BLaER1 (cell line): ENCODE data around the gene ADAMTS8.

Experiments
- H3K27ac ChIP-seq: shearing (Covaris generic); formaldehyde crosslinking; 2 replicates; pipeline ENCODE4 v1.8.1; 2022
- H3K27me3 ChIP-seq: shearing (Covaris generic); formaldehyde crosslinking; 2 replicates; pipeline ENCODE4 v1.8.1; 2022
- H3K36me3 ChIP-seq: shearing (Covaris generic); formaldehyde crosslinking; 2 replicates; pipeline ENCODE4 v1.8.1; 2022
- H3K4me1 ChIP-seq: shearing (Covaris generic); formaldehyde crosslinking; 2 replicates; pipeline ENCODE4 v1.8.1; 2022
- H3K4me2 ChIP-seq: shearing (Covaris generic); formaldehyde crosslinking; 2 replicates; pipeline ENCODE4 v1.8.1; 2022
- H3K4me3 ChIP-seq: shearing (Covaris generic); formaldehyde crosslinking; 2 replicates; pipeline ENCODE4 v1.8.1; 2022
- H3K9ac ChIP-seq: shearing (Covaris generic); formaldehyde crosslinking; 2 replicates; pipeline ENCODE4 v1.8.1; 2022
- H3K9me3 ChIP-seq: shearing (Covaris generic); formaldehyde crosslinking; 2 replicates; pipeline ENCODE4 v1.8.1; 2022
- H4K20me1 ChIP-seq: shearing (Covaris generic); formaldehyde crosslinking; 2 replicates; pipeline ENCODE4 v1.8.1; 2022
- Cebpa-rat ChIP-seq: shearing (Covaris generic); IDR thresholded peaks from 2 replicates; pipeline ENCODE4 v1.8.1; 2022

The ADAMTS8 gene

GRCh38 chr11:130472434-130472961 is 44.1 kb upstream of the ADAMTS8 start:
- Histone ChIP-seq H3K4me3 (no peak overlapping the region), H3K36me3 (no peaks in the 10 kb centered on the region), H3K9me3 (no peaks in the 10 kb centered on the region), H3K27me3 (no peaks in the 10 kb centered on the region), H3K27ac (no peak overlapping the region), H4K20me1 (no peaks in the 10 kb centered on the region), H3K9ac (no peak overlapping the region), H3K4me2 (no peak overlapping the region), H3K4me1 (no peaks in the 10 kb centered on the region)
- TF ChIP-seq Cebpa-rat: no peak

- Histone ChIP-seq H3K4me2 (no peak overlapping the region), H3K9ac (no peak overlapping the region), H3K27ac (no peak overlapping the region), H3K36me3 (no peaks in the 10 kb centered on the region), H3K9me3 (no peaks in the 10 kb centered on the region), H3K27me3 (no peaks in the 10 kb centered on the region), H3K4me1 (no peaks in the 10 kb centered on the region), H3K4me3 (no peak overlapping the region), H4K20me1 (no peaks in the 10 kb centered on the region)
- no peak for TF ChIP-seq Cebpa-rat
Observed at GRCh38 chr11:130471731-130472433, 43.5 kb upstream of the ADAMTS8 start.

GRCh38 chr11:130470832-130471706 is 42.7 kb upstream of the ADAMTS8 start:
- Histone ChIP-seq H3K36me3 (no peaks in the 10 kb centered on the region), H3K4me1 (no peaks in the 10 kb centered on the region), H3K9me3 (no peaks in the 10 kb centered on the region), H3K27me3 (no peaks in the 10 kb centered on the region), H4K20me1 (no peaks in the 10 kb centered on the region), H3K27ac (no peak overlapping the region), H3K9ac (no peak overlapping the region), H3K4me2 (no peak overlapping the region), H3K4me3 (no peak overlapping the region)
- no peak for TF ChIP-seq Cebpa-rat

GRCh38 chr11:130469181-130469580 is 40.8 kb upstream of the ADAMTS8 start:
- Histone ChIP-seq H3K27me3 (no peaks in the 10 kb centered on the region), H3K4me1 (no peaks in the 10 kb centered on the region), H3K36me3 (no peaks in the 10 kb centered on the region), H3K9me3 (no peaks in the 10 kb centered on the region), H3K9ac (no peak overlapping the region), H3K4me2 (no peak overlapping the region), H3K4me3 (no peak overlapping the region), H4K20me1 (no peaks in the 10 kb centered on the region), H3K27ac (no peak overlapping the region)
- no peak for TF ChIP-seq Cebpa-rat

GRCh38 chr11:130467116-130467900 is 38.9 kb upstream of the ADAMTS8 start:
- H3K4me1 ChIP-seq: no peaks in the 10 kb centered on the region
- TF ChIP-seq Cebpa-rat: no peak
- H3K4me2 ChIP-seq: no peak overlapping the region
- H4K20me1 ChIP-seq: no peaks in the 10 kb centered on the region
- H3K27me3 ChIP-seq: no peaks in the 10 kb centered on the region
- H3K36me3 ChIP-seq: no peaks in the 10 kb centered on the region
- no peak overlapping the region for H3K4me3 ChIP-seq
- no peak overlapping the region for H3K27ac ChIP-seq
- no peak overlapping the region for H3K9ac ChIP-seq
- no peaks in the 10 kb centered on the region for H3K9me3 ChIP-seq

GRCh38 chr11:130465263-130465662 is 36.9 kb upstream of the ADAMTS8 start:
- no peaks in the 10 kb centered on the region for H3K9me3 ChIP-seq
- peaks cover 14% of the 10 kb centered on the region for H3K4me1 ChIP-seq
- H3K27ac ChIP-seq: no peak overlapping the region
- TF ChIP-seq Cebpa-rat: no peak
- no peaks in the 10 kb centered on the region for H4K20me1 ChIP-seq
- no peak overlapping the region for H3K4me2 ChIP-seq
- no peak overlapping the region for H3K4me3 ChIP-seq
- no peaks in the 10 kb centered on the region for H3K36me3 ChIP-seq
- no peaks in the 10 kb centered on the region for H3K27me3 ChIP-seq
- no peak overlapping the region for H3K9ac ChIP-seq

GRCh38 chr11:130464291-130464812 is 35.9 kb upstream of the ADAMTS8 start:
- no peak for TF ChIP-seq Cebpa-rat
- Histone ChIP-seq H3K36me3 (no peaks in the 10 kb centered on the region), H3K9ac (no peak overlapping the region), H4K20me1 (no peaks in the 10 kb centered on the region), H3K9me3 (no peaks in the 10 kb centered on the region), H3K4me1 (peaks cover 14% of the 10 kb centered on the region), H3K4me3 (no peak overlapping the region), H3K4me2 (no peak overlapping the region), H3K27me3 (no peaks in the 10 kb centered on the region), H3K27ac (no peak overlapping the region)

- Histone ChIP-seq H4K20me1 (no peaks in the 10 kb centered on the region), H3K9me3 (no peaks in the 10 kb centered on the region), H3K4me3 (no peak overlapping the region), H3K36me3 (no peaks in the 10 kb centered on the region), H3K4me2 (no peak overlapping the region), H3K9ac (no peak overlapping the region), H3K27me3 (no peaks in the 10 kb centered on the region), H3K4me1 (peaks cover 20% of the 10 kb centered on the region), H3K27ac (no peak overlapping the region)
- no peak for TF ChIP-seq Cebpa-rat
Observed at GRCh38 chr11:130462931-130463330, 34.5 kb upstream of the ADAMTS8 start.

GRCh38 chr11:130462101-130462885 is 33.9 kb upstream of the ADAMTS8 start:
- H3K4me3 ChIP-seq: no peak overlapping the region
- no peak overlapping the region for H3K27ac ChIP-seq
- no peaks in the 10 kb centered on the region for H3K27me3 ChIP-seq
- no peak overlapping the region for H3K9ac ChIP-seq
- peaks cover 20% of the 10 kb centered on the region for H3K4me1 ChIP-seq
- no peak overlapping the region for H3K4me2 ChIP-seq
- H4K20me1 ChIP-seq: no peaks in the 10 kb centered on the region
- no peak for TF ChIP-seq Cebpa-rat
- H3K9me3 ChIP-seq: no peaks in the 10 kb centered on the region
- H3K36me3 ChIP-seq: no peaks in the 10 kb centered on the region
